ENCODE results near the gene IL11RA. TPM values are rescaled to one million over a fixed set of nuclear protein-coding genes. Genes with fewer than 3 reads are reported as not detected.

Gene IL11RA
- total and polyA plus RNA-seq, 10 of the 15 experiments (the other 5 are each of a cell fraction or from before 2014, with no cell fraction given), result 0.32 to 5.8 (median 2.2) TPM

- TF ChIP-seq, protein P1, sequence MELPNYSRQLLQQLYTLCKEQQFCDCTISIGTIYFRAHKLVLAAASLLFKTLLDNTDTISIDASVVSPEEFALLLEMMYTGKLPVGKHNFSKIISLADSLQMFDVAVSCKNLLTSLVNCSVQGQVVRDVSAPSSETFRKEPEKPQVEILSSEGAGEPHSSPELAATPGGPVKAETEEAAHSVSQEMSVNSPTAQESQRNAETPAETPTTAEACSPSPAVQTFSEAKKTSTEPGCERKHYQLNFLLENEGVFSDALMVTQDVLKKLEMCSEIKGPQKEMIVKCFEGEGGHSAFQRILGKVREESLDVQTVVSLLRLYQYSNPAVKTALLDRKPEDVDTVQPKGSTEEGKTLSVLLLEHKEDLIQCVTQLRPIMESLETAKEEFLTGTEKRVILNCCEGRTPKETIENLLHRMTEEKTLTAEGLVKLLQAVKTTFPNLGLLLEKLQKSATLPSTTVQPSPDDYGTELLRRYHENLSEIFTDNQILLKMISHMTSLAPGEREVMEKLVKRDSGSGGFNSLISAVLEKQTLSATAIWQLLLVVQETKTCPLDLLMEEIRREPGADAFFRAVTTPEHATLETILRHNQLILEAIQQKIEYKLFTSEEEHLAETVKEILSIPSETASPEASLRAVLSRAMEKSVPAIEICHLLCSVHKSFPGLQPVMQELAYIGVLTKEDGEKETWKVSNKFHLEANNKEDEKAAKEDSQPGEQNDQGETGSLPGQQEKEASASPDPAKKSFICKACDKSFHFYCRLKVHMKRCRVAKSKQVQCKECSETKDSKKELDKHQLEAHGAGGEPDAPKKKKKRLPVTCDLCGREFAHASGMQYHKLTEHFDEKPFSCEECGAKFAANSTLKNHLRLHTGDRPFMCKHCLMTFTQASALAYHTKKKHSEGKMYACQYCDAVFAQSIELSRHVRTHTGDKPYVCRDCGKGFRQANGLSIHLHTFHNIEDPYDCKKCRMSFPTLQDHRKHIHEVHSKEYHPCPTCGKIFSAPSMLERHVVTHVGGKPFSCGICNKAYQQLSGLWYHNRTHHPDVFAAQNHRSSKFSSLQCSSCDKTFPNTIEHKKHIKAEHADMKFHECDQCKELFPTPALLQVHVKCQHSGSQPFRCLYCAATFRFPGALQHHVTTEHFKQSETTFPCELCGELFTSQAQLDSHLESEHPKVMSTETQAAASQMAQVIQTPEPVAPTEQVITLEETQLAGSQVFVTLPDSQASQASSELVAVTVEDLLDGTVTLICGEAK (IDR thresholded peaks at IDR 0.05; ENCODE audit: borderline replicate concordance), result no peak; the same call in 1 of the 2 replicates
- TF ChIP-seq CHD1 (IDR thresholded peaks at IDR 0.05; ENCODE audit: low read depth, low read length) (no peak), NR2F1 (conservative IDR thresholded peaks at IDR 0.05) (no peak; the same call in 1 of the 2 replicates), CREB1 (IDR thresholded peaks at IDR 0.05; ENCODE audit: low read depth) (peak; percentile 47; the same call in 1 of the 2 replicates), MTA2 (IDR thresholded peaks at IDR 0.05; ENCODE audit: low read depth) (0 out of 2 replicates have a peak, but pooled peaks have one; percentile 17), STAT3 (IDR thresholded peaks at IDR 0.05; ENCODE audit: low read depth, low read length) (no peak), ZBED1 (IDR thresholded peaks at IDR 0.05; ENCODE audit: borderline replicate concordance) (no peak), KDM1A (IDR thresholded peaks at IDR 0.05; ENCODE audit: borderline replicate concordance) (no peak), CHD2 (IDR thresholded peaks at IDR 0.05; ENCODE audit: borderline replicate concordance, low read depth, low read length) (0 out of 2 replicates have a peak, but pooled peaks have one; percentile 54), POU2F2 (IDR thresholded peaks at IDR 0.05; ENCODE audit: borderline replicate concordance, low read depth, low read length) (0 out of 3 replicates have a peak, but pooled peaks have one; percentile 37), RUNX3 (IDR thresholded peaks at IDR 0.05; ENCODE audit: low read length) (no peak; the same call in 1 of the 2 replicates), GATAD2B (conservative IDR thresholded peaks at IDR 0.05; ENCODE audit: low read depth) (peak; percentile 82; the same call in 1 of the 2 replicates), MYB (IDR thresholded peaks at IDR 0.05; ENCODE audit: borderline replicate concordance, low read depth, low read length) (no peak), CBX3 (IDR thresholded peaks at IDR 0.05; ENCODE audit: borderline replicate concordance, low read depth) (no peak), RFX5 (IDR thresholded peaks at IDR 0.05; ENCODE audit: low read depth, low read length) (no peak), ETV6 (conservative IDR thresholded peaks at IDR 0.05 in 1 of 2, IDR thresholded peaks at IDR 0.05 in 1 of 2; ENCODE audit: borderline replicate concordance in 1 of 2, low read depth in 1 of 2) (no peak), SUPT20H (IDR thresholded peaks at IDR 0.05; ENCODE audit: borderline replicate concordance, control insufficient read depth, low read depth, low read length) (no peak), ZNF217 (IDR thresholded peaks at IDR 0.05) (no peak)
- TF ChIP-seq, protein P2, sequence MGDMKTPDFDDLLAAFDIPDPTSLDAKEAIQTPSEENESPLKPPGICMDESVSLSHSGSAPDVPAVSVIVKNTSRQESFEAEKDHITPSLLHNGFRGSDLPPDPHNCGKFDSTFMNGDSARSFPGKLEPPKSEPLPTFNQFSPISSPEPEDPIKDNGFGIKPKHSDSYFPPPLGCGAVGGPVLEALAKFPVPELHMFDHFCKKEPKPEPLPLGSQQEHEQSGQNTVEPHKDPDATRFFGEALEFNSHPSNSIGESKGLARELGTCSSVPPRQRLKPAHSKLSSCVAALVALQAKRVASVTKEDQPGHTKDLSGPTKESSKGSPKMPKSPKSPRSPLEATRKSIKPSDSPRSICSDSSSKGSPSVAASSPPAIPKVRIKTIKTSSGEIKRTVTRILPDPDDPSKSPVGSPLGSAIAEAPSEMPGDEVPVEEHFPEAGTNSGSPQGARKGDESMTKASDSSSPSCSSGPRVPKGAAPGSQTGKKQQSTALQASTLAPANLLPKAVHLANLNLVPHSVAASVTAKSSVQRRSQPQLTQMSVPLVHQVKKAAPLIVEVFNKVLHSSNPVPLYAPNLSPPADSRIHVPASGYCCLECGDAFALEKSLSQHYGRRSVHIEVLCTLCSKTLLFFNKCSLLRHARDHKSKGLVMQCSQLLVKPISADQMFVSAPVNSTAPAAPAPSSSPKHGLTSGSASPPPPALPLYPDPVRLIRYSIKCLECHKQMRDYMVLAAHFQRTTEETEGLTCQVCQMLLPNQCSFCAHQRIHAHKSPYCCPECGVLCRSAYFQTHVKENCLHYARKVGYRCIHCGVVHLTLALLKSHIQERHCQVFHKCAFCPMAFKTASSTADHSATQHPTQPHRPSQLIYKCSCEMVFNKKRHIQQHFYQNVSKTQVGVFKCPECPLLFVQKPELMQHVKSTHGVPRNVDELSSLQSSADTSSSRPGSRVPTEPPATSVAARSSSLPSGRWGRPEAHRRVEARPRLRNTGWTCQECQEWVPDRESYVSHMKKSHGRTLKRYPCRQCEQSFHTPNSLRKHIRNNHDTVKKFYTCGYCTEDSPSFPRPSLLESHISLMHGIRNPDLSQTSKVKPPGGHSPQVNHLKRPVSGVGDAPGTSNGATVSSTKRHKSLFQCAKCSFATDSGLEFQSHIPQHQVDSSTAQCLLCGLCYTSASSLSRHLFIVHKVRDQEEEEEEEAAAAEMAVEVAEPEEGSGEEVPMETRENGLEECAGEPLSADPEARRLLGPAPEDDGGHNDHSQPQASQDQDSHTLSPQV (IDR thresholded peaks at IDR 0.05), result no peak
- TF ChIP-seq, protein P3, sequence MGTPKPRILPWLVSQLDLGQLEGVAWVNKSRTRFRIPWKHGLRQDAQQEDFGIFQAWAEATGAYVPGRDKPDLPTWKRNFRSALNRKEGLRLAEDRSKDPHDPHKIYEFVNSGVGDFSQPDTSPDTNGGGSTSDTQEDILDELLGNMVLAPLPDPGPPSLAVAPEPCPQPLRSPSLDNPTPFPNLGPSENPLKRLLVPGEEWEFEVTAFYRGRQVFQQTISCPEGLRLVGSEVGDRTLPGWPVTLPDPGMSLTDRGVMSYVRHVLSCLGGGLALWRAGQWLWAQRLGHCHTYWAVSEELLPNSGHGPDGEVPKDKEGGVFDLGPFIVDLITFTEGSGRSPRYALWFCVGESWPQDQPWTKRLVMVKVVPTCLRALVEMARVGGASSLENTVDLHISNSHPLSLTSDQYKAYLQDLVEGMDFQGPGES (IDR thresholded peaks at IDR 0.05), result peak; percentile 75; the same call in 1 of the 2 replicates
Measured at GRCh38 chr9:34646211-34647083, 5.5 kb upstream of the IL11RA start, which contains the start of gene GALT (continued).
